IMR-90 (cell line): ENCODE data around the gene SYT11. TPM values are rescaled to one million over a fixed set of nuclear protein-coding genes. Genes with fewer than 3 reads are reported as not detected.

Experiments
- ATAC-seq: fragments of 200-7000 bp; cut with Tn5 transposase; 2 replicates; pipeline ENCODE4 v1.9.1; 2020; ENCODE audit warnings: low read depth, mild to moderate bottlenecking, moderate library complexity
- BruUV-seq: library from RNA; stranded (reverse); fragments of 400-500 nt; replicated peaks from 2 replicates; lab custom pipeline; 2021; lab: Mats Ljungman, UMichigan
- CTCF ChIA-PET: fragments of 300-600 bp; formaldehyde crosslinking; extraction: SDS; loops from one replicate; lab custom pipeline; 2021; ENCODE audit warnings: antibody characterized with exemption; lab: Yijun Ruan, JAX
- POLR2A ChIA-PET: fragments of 300-600 bp; sonication (Branson Sonifier 250); formaldehyde crosslinking; loops from one replicate; lab custom pipeline; 2022; ENCODE audit warnings: antibody characterized with exemption; ENCODE audit not compliant: unreplicated experiment; lab: Charles Lee
- DNase-seq: peaks from one replicate; pipeline ENCODE4 v3.0.0; 2013
- H2AFZ ChIP-seq: replicated peaks from 2 replicates; pipeline ENCODE3; 2013; ENCODE audit warnings: low read length, mild to moderate bottlenecking; ENCODE audit not compliant: poor library complexity
- H2AK5ac ChIP-seq: 2 replicates; pipeline ENCODE4 v1.6.1; 2013; ENCODE audit warnings: low read depth, low read length, inconsistent platforms
- H2AK9ac ChIP-seq: replicated peaks from 2 replicates; pipeline ENCODE3; 2013; ENCODE audit warnings: mild to moderate bottlenecking, low read depth, low read length, moderate library complexity; ENCODE audit not compliant: poor library complexity
- H2BK120ac ChIP-seq: 2 replicates; pipeline ENCODE4 v1.6.1; 2013; ENCODE audit warnings: low read depth, low read length, inconsistent platforms
- H2BK15ac ChIP-seq: 3 replicates; pipeline ENCODE4 v1.6.1; 2013; ENCODE audit warnings: low read depth, low read length, inconsistent platforms
- H2BK20ac ChIP-seq: 2 replicates; pipeline ENCODE4 v1.6.1; 2013; ENCODE audit warnings: low read depth, mild to moderate bottlenecking, inconsistent platforms, low read length, moderate library complexity
- H2BK5ac ChIP-seq: 2 replicates; pipeline ENCODE4 v1.6.1; 2013; ENCODE audit warnings: mild to moderate bottlenecking, low read depth, low read length, inconsistent platforms; ENCODE audit not compliant: poor library complexity, severe bottlenecking
- H3K14ac ChIP-seq: replicated peaks from 2 replicates; pipeline ENCODE4 v1.6.1; 2013; ENCODE audit warnings: low read depth, low read length, inconsistent platforms
- H3K18ac ChIP-seq: 2 replicates; pipeline ENCODE4 v1.6.1; 2013; ENCODE audit warnings: low read depth, low read length, control low read depth
- H3K23ac ChIP-seq: 2 replicates; pipeline ENCODE4 v1.6.1; 2013; ENCODE audit warnings: low read depth, low read length, inconsistent platforms
- H3K27ac ChIP-seq: 2 replicates; pipeline ENCODE4 v1.5.1; 2013; ENCODE audit warnings: mild to moderate bottlenecking, control low read depth, low read length; ENCODE audit not compliant: insufficient read depth
- H3K27me3 ChIP-seq: 2 replicates; pipeline ENCODE4 v1.6.1; 2013; ENCODE audit warnings: low read length; ENCODE audit not compliant: control insufficient read depth, insufficient read depth
- H3K36me3 ChIP-seq: 2 replicates; pipeline ENCODE4 v1.6.1; 2013; ENCODE audit warnings: low read length, mixed read lengths; ENCODE audit not compliant: control insufficient read depth, insufficient read depth
- H3K4ac ChIP-seq: 2 replicates; pipeline ENCODE4 v1.6.1; 2013; ENCODE audit warnings: low read depth, low read length, inconsistent platforms
- H3K4me1 ChIP-seq: 2 replicates; pipeline ENCODE4 v1.6.1; 2013; ENCODE audit warnings: low read length, mixed read lengths; ENCODE audit not compliant: control insufficient read depth, insufficient read depth
- H3K4me2 ChIP-seq: 2 replicates; pipeline ENCODE4 v1.6.1; 2013; ENCODE audit warnings: low read depth, mild to moderate bottlenecking, control low read depth, low read length, moderate library complexity
- H3K4me3 ChIP-seq: 2 replicates; pipeline ENCODE4 v1.5.1; 2013; ENCODE audit warnings: low read depth, mild to moderate bottlenecking, control low read depth, low read length, moderate library complexity; ENCODE audit not compliant: insufficient read depth
- H3K56ac ChIP-seq: 2 replicates; pipeline ENCODE4 v1.6.1; 2013; ENCODE audit warnings: low read length, inconsistent platforms; ENCODE audit not compliant: insufficient read depth; ENCODE audit errors: extremely low read depth
- H3K79me1 ChIP-seq, 2 experiments: 2 replicates each; pipeline ENCODE4 v1.6.1; 2013; ENCODE audit warnings: low read length in 2 of 2, inconsistent platforms in 1 of 2, low read depth in 1 of 2
- H3K9ac ChIP-seq: 2 replicates; pipeline ENCODE4 v1.6.1; 2013; ENCODE audit warnings: low read depth, low read length, control low read depth
- H3K9me1 ChIP-seq: 2 replicates; pipeline ENCODE4 v1.6.1; 2013; ENCODE audit warnings: low read length, inconsistent platforms; ENCODE audit not compliant: insufficient read depth
- H3K9me3 ChIP-seq: 2 replicates; pipeline ENCODE4 v1.6.1; 2013; ENCODE audit warnings: low read length; ENCODE audit not compliant: control insufficient read depth, insufficient read depth
- H4K20me1 ChIP-seq: 2 replicates; pipeline ENCODE4 v1.6.1; 2013; ENCODE audit warnings: low read length, inconsistent platforms; ENCODE audit not compliant: insufficient read depth
- H4K5ac ChIP-seq: 2 replicates; pipeline ENCODE4 v1.6.1; 2013; ENCODE audit warnings: mild to moderate bottlenecking, low read depth, low read length, control low read depth
- H4K8ac ChIP-seq, 2 experiments: 2 replicates each; pipeline ENCODE4 v1.6.1; 2013; ENCODE audit warnings: low read depth in 2 of 2, low read length in 2 of 2, control low read depth in 1 of 2, inconsistent platforms in 1 of 2
- H4K91ac ChIP-seq: 2 replicates; pipeline ENCODE4 v1.6.1; 2013; ENCODE audit warnings: low read depth, low read length, inconsistent platforms; ENCODE audit not compliant: insufficient read depth
- RFX5 ChIP-seq: IDR thresholded peaks from 2 replicates; pipeline ENCODE4 v1.8.0; 2012; ENCODE audit warnings: low read depth, mild to moderate bottlenecking, low read length, moderate library complexity
- WGBS, 2 experiments: methylation state at CpG; one replicate each; pipeline versions ENCODE4 v1.1.5 to v1.1.7; 2013; ENCODE audit warnings: missing lambda C conversion rate in 2 of 2; ENCODE audit not compliant: insufficient read length in 1 of 2; ENCODE audit errors: extremely low coverage in 2 of 2; 5-methylcytosine and 5-hydroxymethylcytosine counted together
- dilution Hi-C: fragments of 300-500 bp; cut with HindIII; formaldehyde crosslinking; loops from one replicate; pipeline ENCODE4 v1.14.3; 2018; ENCODE audit warnings: low sequenced_read_pairs; ENCODE audit not compliant: unreplicated experiment
- in situ Hi-C: fragments of 300-500 bp; cut with MboI; formaldehyde crosslinking; loops from 3 replicates; pipeline ENCODE4 v1.14.3; 2019; ENCODE audit warnings: low sequenced_read_pairs, inconsistent platforms, mixed read lengths
- intact Hi-C: fragments of 100-400 bp; cut with micrococcal nuclease; formaldehyde crosslinking; loops from 2 replicates; pipeline ENCODE4 v1.10.0; 2022
- polyA plus RNA-seq, 3 experiments: library from polyadenylated mRNA; depleted of rRNA; stranded (reverse); fragments of >200 nt; gene quantifications; 2 replicates each; pipeline ENCODE4 v1.2.3, GENCODE V29; 2012; ENCODE audit warnings: low replicate concordance in 1 of 3
- total RNA-seq: library from RNA; depleted of rRNA; stranded (reverse); fragments of >200 nt; gene quantifications from 2 replicates; pipeline ENCODE4 v1.2.3, GENCODE V29; 2012

SYT11 gene
- total and polyA plus RNA-seq, 2 of the 4 experiments (the other 2 are of a cell fraction): 22.9 to 43.7 TPM

DNA sequence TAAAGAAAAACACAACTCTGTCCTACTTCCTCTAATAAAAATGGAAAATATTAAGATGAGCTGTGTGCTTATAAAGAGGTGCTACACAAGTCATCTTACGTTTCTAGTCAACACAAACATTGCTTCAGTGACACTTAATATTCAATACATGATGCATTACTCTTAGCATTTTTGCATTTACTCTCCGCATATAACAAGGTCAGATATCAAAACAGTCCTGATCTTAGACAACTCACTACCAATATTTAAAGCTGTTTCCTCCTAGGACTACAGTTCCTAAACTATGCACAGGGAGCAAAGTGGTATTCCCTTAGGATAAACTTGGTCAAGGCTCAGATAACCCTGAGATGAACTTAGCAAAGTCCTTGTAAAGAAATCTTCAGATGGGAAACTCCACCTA is 39.5 kb downstream of the SYT11 start:
- no peak overlapping the region for H3K56ac ChIP-seq
- dilution Hi-C loops (no loop called here), intact Hi-C loops (no loop called here), in situ Hi-C loops (no loop called here)
- no peak overlapping the region for H2BK5ac ChIP-seq
- H2AFZ ChIP-seq: no peak overlapping the region
- ATAC-seq (no peak), DNase-seq (no peak)
- H3K9me1 ChIP-seq: no peaks in the 10 kb centered on the region; the same call in 1 of the 2 replicates
- no peak overlapping the region for H3K9ac ChIP-seq
- H2AK5ac ChIP-seq: no peak overlapping the region
- no peak overlapping the region for H2BK15ac ChIP-seq
- H3K36me3 ChIP-seq: peaks cover 47% of the 10 kb centered on the region
- no peak overlapping the region for H2AK9ac ChIP-seq
- H4K5ac ChIP-seq: no peak overlapping the region
- WGBS, 2 experiments: no CpG with 5 or more reads among the region's 2 CpGs
- H3K79me1 ChIP-seq: peaks cover 8 to 27% of the 10 kb centered on the region in 2 experiments
- H3K27ac ChIP-seq: no peak overlapping the region
- no peak overlapping the region for H3K4me3 ChIP-seq
- H3K4me2 ChIP-seq: no peak overlapping the region
- no peak overlapping the region for H3K4ac ChIP-seq
- BruUV-seq: no TSS peak
- POLR2A ChIA-PET: interaction anchor here (1.2 kb wide), 1 partner anchor 8 kb away, joined by 3 read pairs; no protein-coding TSS in a partner anchor
- no peak overlapping the region for H3K14ac ChIP-seq
- H3K9me3 ChIP-seq: no peaks in the 10 kb centered on the region
- H2BK120ac ChIP-seq: no peak overlapping the region
- no peak overlapping the region for H4K91ac ChIP-seq
- H3K4me1 ChIP-seq: peaks cover 2% of the 10 kb centered on the region
- no peak overlapping the region for H3K18ac ChIP-seq
- H3K23ac ChIP-seq: no peak overlapping the region
- no peaks in the 10 kb centered on the region for H3K27me3 ChIP-seq
- CTCF ChIA-PET: no interaction called here
- H4K20me1 ChIP-seq: no peaks in the 10 kb centered on the region
- no peak overlapping the region for H4K8ac ChIP-seq
- H2BK20ac ChIP-seq: no peak overlapping the region
- TF ChIP-seq RFX5: no peak
